CD4-positive, alpha-beta T cell treated with Interleukin-15 for 1 hour (primary cell): ENCODE measurements around the gene SEC24A.
A peak's percentile ranks its signal among the peaks of the same experiment; 100 is the strongest.
"Not testable (repeated sequence)": the region's sequence is repeated elsewhere in the genome, so short reads cannot be mapped to it uniquely, and the experiment has no call there.

ENCODE experiments used
- DNase-seq: peaks from one replicate; pipeline ENCODE4 v3.0.0-alpha.2; 2020

SEC24A gene

DNA sequence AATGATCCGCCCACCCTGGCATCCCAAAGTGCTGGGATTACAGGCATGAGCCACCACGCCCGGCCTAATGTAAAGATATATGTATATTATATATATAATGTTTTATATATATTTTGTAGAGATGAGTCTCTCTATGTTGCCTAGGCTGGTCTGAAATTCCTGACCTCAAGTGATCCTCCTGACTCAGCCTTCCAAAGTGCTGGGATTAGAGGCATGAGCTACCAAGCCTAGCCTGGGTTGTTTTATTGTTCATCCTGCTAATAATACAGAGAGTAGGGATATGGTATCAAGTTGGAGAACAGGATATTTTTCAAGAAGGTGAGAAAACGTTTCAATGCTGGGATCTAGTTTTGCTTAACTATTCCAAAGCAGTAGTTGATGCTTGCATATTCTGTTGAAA lies 2.9 kb downstream of the SEC24A start:
- DNase-seq, result no peak

DNA sequence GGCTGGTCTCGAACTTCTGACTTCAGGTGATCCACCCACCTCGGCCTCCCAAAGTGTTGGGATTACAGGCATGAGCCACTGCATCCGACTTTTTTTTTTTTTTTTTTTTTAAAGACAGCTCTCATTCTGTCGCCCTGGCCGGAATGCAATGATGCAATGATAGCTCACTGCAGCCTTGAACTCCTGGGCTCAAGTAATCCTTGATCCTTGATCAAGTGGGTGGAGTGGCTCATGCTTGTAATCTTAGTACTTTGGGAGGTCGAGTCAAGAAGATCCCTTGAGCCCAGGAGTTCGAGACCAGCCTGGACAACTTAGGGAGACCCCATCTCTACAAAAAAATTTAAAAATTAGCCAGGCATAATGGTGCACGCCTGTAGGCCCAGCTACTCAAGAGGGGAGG lies 8.1 kb downstream of the SEC24A start:
- no peak for DNase-seq

DNA sequence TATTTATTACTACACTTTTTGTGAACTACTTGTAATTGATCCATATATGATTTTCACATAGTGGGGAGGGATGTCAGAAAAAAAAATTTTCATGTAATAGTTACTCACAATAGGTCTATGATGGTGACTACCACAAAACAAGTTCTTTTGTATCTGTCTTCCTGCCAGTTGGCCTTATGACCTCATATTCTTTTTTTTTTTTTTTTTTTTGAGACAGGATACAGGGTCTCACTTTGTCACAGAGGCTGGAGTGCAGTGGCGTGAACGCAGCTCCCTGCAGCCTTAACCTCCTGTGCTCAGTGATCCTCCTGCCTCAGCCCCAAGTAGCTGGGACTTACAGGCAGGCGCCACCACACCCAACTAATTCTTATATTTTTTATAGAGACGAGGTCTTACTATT lies 10.9 kb downstream of the SEC24A start:
- DNase-seq, result no peak

DNA sequence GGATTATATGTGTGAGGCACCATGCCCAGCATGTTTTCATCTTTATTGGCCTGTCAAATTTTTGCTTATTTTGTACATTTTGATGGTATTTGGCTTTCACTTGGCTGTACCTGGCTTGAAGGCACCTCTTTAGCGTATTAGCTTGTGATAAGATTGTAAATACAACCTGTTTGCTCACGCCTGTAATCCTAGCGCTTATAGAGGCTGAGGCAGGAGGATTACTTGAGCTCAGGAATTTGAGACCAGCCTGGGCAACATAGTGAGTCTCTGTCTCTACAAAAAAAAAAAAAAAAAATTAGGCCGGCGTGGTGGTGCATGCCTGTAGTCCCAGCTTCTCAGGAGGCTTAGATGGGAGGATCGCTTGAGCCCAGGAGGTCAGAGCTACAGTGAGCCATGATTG lies 11.3 kb downstream of the SEC24A start:
- no peak for DNase-seq

DNA sequence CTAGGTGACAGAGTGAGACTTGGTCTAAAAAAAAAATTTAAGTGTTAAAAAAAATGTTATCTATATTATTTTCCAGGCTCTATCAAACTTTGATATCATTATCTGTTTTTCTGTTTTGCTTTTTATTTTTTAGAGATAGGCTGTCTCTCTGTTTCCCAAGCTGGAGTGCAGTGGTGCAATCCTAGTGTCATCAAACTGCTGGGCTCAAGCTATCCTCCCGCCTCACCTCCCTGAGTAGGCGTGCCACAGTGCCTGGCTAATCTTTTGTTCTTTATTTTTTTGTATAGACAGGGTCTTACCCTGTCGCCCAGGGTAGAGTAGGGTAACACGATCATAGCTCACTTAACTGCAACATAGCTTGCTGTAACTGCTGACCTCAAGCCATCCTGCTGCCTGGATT lies 14.4 kb downstream of the SEC24A start:
- DNase-seq, result no peak

DNA sequence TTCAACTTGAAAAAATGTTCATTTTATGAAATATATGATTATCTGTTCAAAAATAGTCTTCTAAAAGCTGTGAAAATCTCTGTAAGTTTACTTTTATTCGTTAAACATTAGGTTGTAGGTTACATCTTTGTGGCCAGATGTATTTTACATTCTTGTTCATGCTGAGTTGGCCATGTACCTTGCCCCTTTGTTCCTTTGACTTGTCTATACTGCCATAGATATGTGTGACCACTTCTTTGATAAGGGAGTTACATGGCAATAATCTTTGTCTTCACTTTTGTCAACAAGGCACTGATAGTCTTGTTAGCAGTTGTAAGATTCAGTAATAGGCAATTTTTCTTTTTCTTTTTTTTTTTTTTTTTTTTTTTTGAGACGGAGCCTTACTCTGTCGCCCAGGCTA lies 15.9 kb downstream of the SEC24A start:
- DNase-seq, result no peak

DNA sequence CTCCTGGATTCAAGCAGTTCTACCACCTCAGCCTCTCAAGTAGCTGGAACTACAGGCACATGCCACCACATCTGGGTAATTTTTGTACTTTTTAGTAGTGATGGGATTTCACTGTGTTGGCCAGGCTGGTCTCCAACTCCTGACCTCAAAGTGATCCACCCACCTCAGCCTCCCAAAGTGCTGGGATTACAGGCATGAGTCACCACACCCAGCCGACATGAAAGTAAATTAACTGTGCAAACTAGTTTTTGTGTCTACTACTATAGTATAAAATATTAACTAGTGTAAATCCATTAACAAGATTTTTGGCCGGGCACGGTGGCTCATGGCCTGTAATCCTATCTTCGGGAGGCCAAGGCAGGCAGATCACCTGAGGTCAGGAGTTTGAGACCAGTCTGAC lies 25.0 kb downstream of the SEC24A start:
- DNase-seq, result not testable (repeated sequence)

DNA sequence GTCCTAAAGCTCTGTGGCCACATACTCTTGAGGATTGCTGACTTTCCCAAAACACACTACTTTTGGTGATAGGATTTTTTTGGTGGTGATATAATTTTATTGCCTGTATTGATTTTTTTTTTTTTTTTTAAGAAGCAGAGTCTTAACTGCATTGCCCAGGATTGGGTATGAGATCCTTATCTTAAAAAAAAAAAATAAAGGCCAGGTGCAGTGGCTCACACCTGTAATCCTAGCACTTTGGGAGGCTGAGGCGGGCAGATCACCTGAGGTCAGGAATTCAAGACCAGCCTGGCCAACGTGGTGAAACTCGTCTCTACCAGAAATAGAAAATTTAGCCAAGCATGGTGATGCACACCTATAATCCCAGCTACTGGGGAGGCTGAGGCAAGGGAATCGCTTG lies 28.8 kb downstream of the SEC24A start:
- not testable (repeated sequence) for DNase-seq

DNA sequence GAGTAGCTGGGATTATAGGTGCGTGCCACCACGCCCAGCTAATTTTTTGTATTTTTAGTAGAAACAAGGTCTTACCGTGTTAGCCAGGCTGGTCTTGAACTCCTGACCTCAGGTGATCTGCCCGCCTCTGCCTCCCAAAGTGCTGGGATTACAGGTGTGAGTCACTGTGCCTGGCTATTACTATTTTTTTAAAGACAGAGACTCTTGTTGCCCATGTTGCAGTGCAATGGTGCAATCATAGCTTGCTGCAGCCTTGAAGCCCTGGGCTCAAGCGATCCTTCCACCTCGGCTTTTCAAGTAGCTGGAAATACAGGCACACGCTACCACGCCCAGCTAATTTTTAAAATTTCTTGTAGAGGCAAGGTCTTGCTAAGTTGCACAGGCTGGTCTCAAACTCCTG lies 41.6 kb downstream of the SEC24A start:
- not testable (repeated sequence) for DNase-seq

DNA sequence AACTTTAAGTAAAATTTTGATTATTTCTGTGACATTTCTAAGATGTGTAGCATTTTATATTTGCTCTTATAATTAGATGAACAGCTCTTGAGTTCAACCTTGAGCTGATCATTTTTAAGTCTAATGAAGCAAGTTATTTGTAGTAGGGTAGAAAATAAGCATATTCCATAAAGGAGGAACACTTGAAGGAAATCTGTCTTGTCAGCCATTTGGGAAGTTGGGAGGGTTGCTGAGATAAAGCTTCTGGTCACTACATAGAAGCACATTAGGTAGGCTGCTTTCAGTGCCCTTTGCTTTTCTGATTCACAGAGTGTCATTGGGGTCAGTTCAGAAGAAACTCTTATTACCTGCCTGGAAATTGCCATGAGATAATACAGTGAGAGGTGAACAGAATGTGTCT lies 44.1 kb downstream of the SEC24A start:
- DNase-seq, result no peak

DNA sequence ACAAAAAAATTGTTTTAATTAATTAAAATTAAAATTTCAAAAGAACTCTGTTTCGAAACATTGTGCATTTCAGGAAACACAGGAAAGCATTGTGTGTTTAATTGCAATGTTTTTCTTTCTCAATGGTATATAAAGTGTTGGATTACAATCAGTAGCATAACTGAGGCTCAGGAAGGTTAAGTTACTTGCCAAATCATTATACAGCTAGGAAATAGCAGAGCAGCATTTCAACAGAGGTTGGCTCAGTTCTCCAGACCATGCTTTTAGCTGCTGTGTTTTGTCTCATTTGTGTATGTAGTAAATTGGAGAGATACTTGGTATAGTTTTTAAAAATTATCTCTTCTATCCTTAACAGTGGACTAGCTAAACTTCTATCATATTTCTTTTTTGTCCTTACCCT lies 59.7 kb downstream of the SEC24A start:
- DNase-seq, result no peak

DNA sequence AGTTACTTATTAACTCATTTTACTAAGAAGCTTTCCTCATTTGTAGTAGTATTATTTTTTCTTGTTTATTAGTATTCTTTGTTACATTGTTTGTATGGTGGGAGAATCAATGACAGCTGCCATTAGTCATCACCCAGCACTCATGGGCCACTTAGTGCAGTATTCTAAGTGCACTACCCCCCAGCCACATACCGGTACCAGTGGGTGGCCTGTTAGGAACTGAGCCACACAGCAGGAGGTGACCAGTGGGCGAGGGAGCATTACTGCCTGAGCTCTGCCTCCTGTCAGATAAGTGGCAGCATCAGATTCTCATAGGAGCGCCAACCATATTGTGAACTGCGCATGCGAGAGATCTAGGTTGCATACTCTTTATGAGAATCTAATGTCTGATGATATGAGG lies 65.5 kb downstream of the SEC24A start:
- no peak for DNase-seq

DNA sequence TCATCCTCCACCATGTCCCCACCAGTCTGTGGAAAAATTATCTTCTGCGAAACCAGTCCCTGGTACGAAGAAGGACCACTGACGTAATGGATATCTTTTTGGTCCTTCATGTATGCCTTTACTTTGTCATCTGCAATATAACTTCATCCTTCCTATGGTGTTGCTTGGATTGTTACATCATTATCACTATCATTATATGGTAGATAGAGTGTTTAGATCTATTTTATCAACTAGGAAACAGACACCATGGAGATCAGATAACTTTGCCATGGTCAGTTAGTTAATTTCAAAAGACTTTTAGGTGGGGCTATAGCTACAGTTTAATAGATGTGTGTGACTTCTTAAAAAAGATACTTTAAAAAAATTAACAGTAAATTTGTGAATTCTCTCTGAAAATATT lies 66.0 kb downstream of the SEC24A start:
- no peak for DNase-seq

DNA sequence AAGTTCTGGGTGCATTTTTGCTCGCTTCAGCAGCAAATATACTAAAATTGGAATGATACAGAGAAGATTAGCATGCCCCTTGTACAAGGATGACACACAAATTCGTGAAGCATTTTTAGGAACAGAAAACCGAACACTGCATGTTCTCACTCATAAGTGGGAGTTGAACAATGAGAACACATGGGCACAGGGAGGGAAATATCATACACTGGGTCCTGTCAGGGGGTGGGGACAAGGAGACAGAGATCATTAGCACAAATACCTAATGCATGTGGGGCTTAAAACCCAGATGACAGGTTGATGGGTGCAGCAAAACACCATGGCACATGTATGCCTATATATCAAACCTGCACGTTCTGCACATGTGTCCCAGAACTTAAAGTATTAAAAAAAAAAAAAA lies 66.9 kb downstream of the SEC24A start:
- not testable (repeated sequence) for DNase-seq

DNA sequence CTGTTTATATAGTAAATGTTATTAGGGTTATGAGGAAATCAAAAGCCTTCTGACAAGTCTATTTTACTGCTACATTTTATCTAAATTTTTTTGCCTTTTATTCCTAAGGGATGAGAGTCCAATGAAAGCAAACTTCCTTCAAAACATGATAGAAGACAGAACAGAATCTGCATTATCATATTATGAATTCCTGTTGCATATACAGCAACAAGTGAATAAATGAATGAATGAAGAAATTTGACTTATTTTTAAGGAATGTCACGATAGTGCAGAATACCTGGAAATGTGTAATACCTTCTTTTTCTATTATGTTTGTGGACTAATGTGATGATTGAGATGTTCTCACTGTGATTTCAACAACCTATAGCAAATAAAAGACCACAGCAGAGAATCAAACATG lies 76.3 kb downstream of the SEC24A start:
- no peak for DNase-seq

DNA sequence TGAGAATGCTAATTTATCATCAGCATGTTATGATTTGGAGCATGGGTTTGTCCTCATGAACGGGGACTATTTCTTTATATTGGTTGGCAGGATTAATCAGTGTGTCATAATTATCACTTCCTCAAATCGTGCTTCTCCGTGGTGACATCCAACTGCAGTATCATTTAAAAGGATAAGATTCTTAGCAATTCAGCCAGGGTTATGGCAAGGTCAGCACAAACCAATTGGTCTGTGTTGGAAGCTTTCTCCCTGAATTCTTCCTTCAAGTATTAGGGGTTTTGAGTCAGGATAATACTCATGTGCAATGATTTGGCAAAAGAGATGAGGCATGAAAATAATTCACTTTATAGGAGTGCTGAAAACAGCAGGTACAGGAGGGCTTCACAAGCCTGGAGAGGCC lies 84.2 kb downstream of the SEC24A start:
- DNase-seq, result no peak

DNA sequence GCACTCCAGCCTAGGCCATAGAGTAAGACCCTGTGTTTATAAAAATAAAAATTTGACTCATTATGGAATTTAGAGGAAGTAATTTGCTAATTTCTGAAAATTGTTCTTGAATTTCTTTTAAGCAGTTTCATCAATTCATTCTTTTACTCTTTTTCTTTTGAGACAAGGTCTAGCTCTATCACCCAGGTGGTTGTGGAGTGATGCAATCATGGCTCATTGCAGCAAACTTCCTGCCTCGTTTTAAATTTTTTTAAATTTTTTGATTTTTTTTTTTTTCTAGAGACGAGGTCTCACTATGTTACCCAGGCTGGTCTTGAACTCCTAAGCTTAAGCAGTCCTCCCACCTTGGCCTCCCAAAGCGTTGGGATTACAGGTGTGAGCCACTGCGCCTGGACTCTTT lies 86.7 kb downstream of the SEC24A start:
- DNase-seq, result no peak

DNA sequence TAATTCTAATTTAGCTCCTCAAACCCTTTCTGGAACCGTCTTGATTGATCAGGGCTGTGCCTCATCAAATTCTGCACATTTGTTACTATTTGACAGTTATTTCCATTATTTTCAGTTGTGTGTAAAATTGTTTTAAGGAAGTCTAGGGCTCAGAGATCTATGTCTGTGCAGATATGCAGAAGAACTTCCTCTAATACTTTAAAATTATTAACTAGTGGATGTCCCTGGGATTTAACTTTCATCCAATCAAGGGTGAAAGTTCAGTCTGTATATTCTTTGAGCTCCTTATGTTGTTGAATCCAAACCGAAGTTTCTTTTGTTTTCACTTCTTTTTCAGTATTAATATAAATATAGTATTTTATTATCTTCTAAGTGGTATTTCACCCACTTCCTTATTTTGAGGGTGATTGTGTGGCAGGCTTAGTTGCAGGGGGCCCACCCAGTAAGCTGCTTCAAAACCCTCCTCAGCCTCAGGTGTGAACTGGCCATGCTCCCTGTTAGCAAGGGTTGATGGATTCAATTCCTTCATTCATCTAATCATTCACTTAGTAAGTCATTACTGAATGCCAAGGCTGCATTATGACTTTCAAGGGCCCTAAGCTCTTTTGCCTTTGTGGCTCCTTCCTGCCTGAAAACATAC lies 87.7 kb downstream of the SEC24A start:
- DNase-seq, result no peak

DNA sequence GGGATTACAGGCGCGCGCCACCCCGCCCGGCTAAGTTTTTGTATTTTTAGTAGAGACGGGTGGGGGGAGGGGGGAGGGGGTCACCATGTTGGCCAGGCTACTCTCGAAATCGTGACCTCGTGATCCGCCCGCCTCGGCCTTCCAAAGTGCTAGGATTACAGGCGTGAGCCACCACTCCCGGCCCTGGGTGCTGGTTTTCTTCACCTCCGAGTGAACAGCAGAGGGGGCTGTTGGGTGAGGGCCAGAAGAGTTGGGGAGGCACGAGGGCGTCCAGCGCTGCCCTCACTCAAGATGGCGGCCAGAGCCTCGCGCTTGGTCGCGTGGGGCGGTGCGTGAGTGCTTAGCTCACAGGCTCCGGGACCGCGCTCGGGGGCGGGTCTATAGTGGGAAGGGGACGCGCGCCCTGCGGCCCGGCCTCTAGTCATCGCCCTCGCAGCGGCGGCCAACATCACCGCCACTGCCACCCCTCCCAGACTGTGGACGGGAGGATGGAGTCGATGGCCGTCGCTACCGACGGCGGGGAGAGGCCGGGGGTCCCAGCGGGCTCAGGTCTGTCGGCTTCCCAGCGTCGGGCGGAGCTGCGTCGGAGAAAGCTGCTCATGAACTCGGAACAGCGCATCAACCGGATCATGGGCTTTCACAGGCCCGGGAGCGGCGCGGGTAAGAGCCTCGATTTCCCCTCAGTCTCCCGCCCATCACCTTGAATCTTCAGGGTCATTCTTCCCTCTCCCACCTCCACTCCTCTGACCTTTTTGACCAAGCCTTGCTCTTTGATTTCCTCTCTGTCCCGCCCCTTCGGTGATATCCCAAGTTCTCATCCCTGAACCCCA lies 89.8 kb downstream of the SEC24A start, which contains the start of gene CAMLG:
CAMLG (plus strand) TSS at position 416 of the 830 bp plus-strand sequence; CDS start at position 489, 73 bp downstream.
- peak; percentile 97 for DNase-seq

DNA sequence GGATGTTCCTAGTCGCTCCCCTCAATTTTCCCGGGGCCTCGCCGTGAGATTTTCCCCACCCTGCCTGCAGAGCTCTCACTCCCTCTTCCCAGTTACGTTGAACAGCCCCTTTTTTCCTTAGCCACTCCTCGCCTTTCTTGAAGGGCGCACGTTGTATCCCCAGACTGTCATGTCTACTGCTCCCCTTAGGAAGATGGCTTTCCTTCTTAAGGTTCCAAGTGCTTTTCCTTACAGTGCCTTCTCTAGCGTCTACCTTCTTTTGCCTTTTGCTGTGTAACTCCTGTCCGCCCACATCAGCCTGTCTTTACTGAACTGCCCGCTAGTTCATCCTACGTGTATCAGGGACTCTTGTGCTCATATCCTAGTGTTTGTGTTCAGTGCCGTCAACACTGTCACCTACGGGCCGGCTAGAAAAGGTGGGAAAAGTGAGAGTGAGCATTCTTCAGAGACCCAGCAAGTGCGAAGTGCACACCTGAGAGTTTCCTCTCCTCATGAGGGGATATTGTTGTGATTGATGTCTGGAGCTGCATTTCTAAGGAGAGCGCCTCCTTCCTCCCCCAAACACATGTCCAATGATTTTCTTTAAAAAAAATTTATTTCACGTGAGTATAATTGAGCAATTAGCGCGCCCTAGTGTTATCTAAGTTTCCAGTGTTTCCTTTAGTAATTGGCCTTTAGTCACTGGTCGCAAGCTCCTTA lies 90.5 kb downstream of the SEC24A start:
- DNase-seq, result no peak

DNA sequence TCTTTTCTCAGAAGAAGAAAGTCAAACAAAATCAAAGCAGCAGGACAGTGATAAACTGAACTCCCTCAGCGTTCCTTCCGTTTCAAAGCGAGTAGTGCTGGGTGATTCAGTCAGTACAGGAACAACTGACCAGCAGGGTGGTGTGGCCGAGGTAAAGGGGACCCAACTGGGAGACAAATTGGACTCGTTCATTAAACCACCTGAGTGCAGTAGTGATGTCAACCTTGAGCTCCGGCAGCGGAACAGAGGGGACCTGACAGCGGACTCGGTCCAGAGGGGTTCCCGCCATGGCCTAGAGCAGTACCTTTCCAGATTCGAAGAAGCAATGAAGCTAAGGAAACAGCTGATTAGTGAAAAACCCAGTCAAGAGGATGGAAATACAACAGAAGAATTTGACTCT lies 92.5 kb downstream of the SEC24A start:
- DNase-seq, result no peak

DNA sequence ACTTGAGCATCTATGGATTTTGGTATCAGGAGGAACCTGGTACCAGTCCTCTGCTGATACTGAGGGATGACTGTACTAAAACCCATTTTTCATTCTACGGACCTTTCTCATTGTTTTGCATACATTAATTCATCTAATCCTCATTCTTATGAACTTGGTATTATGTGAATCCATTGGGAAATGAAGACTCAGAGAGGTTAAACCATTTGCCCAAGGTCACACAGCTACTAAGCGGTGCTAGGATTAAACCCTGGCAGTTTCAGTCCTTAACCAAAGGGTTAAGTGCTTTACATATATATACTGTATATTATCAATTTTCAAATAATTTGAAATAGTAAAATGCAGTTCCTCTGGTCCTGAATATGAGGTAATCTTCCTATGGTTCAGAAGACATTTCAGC lies 93.5 kb downstream of the SEC24A start:
- DNase-seq, result no peak

DNA sequence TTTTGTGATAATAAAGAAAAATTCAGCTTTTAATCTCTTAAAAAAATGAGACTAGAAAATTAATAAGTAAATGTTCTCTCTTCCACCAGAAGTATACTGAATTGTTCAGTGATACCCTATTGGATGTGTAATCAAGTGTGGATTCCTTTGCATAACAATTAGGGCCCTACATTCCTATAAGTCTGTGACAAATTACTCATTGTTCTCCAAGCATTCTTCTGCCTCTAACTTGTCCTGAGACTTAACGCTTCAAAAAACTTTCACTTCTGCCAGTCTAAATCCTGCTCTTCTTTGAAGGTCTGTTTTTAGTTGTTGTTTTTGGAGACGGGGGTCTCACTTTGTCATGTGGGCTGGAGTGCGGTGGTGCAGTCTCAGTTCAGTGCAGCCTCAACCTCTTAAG lies 100.8 kb downstream of the SEC24A start:
- DNase-seq, result no peak

DNA sequence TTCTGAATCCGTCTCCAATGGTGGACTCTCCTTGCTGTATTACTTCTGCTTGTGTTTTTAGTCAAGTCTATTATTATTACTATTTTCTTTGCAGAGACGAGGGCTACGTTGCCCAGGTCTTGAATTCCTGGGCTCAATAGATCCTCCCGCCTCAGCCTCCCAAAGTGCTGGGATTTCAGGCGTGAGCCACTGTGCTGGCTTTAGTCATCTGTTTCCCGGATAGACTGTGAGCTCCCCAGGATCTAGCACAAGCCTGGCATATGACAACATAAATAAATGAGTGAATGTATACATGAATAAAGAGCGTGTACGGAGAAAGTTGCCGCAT lies 109.6 kb downstream of the SEC24A start:
- DNase-seq, result no peak
